ENCODE measurements around the gene PPP6R2. TPM values are rescaled to one million over a fixed set of nuclear protein-coding genes. Genes with fewer than 3 reads are reported as not detected.

Gene PPP6R2
- total and polyA plus RNA-seq, 2 of the 8 experiments (the other 6 are each of a cell fraction or from before 2014, with no cell fraction given): 25.0 to 32.2 TPM

- Histone ChIP-seq H4K20me1 (replicated peaks in 1 of 2; ENCODE audit: control insufficient read depth in 1 of 2, insufficient read depth in 2 of 2, low read length in 2 of 2) (peaks cover 20 to 23% of the 10 kb centered on the region in 2 experiments), H2BK120ac (replicated peaks; ENCODE audit: low read depth, low read length) (peak overlapping the region; percentile 78), H2BK20ac (ENCODE audit: low read length) (peak overlapping the region; percentile 61; the same call in 1 of the 2 replicates), H3K36me3 (ENCODE audit: control insufficient read depth in 2 of 4, insufficient read depth in 4 of 4, low read length in 3 of 4) (no peaks in the 10 kb centered on the region), H3K4me2 (ENCODE audit: insufficient read depth in 1 of 2, low read depth in 2 of 2, low read length in 2 of 2) (no peak overlapping the region), H3K27ac (ENCODE audit: low read depth, low read length) (no peak overlapping the region), H2AK5ac (ENCODE audit: low read depth, low read length) (peak overlapping the region; percentile 75; the same call in 1 of the 2 replicates), H3K18ac (ENCODE audit: extremely low read depth, low read length) (peak overlapping the region; percentile 13; the same call in 1 of the 2 replicates), H2AFZ (ENCODE audit: low read length) (no peak overlapping the region), H4K91ac (replicated peaks; ENCODE audit: insufficient read length, low read length) (peak overlapping the region; percentile 89), H2BK15ac (ENCODE audit: low read length) (no peak overlapping the region), H4K5ac (ENCODE audit: insufficient read length, low read depth, low read length) (no peak overlapping the region), H2BK5ac (ENCODE audit: low read depth, low read length) (peak overlapping the region; percentile 52; the same call in 1 of the 2 replicates), H3K56ac (replicated peaks; ENCODE audit: insufficient read length, low read depth, low read length) (peak overlapping the region; percentile 12), H3K9ac (replicated peaks in 1 of 4; ENCODE audit: extremely low read depth in 1 of 4, low read depth in 3 of 4, low read length in 3 of 4) (peak overlapping the region in 1 of 4 experiments; percentile 8; a peak in 1 of 7 replicates), H3K4me1 (replicated peaks in 1 of 4; ENCODE audit: control insufficient read depth in 3 of 4, insufficient read depth in 4 of 4, low read length in 3 of 4) (peaks cover 0 to 16% (median 10%) of the 10 kb centered on the region in 4 experiments; a peak in 5 of 7 replicates), H3K14ac (ENCODE audit: insufficient read length) (no peak overlapping the region), H3K4me3 (ENCODE audit: extremely low read depth in 1 of 4, insufficient read depth in 2 of 4, low read depth in 3 of 4, low read length in 4 of 4) (no peak overlapping the region), H3K4ac (replicated peaks; ENCODE audit: insufficient read length, low read depth, low read length) (no peak overlapping the region), H4K8ac (ENCODE audit: extremely low read depth, insufficient read depth, low read length) (no peak overlapping the region; the same call in none of the 2 replicates), H2BK12ac (ENCODE audit: low read depth, low read length) (peak overlapping the region; percentile 75; the same call in 1 of the 2 replicates), H3K23ac (ENCODE audit: insufficient read length) (no peak overlapping the region), H3K79me2 (ENCODE audit: control insufficient read depth in 1 of 2, insufficient read depth in 2 of 2, low read length in 2 of 2) (peaks cover 0 to 25% of the 10 kb centered on the region in 2 experiments; a peak in 3 of 4 replicates), H3K23me2 (ENCODE audit: low read depth, low read length) (peaks cover 12% of the 10 kb centered on the region; the same call in 1 of the 2 replicates), H3K9me3 (ENCODE audit: insufficient read depth in 2 of 2, low read depth in 1 of 2, low read length in 1 of 2) (no peaks in the 10 kb centered on the region), H3K79me1 (ENCODE audit: low read depth, low read length) (peaks cover 16% of the 10 kb centered on the region), H3K27me3 (replicated peaks in 1 of 4; ENCODE audit: control insufficient read depth in 3 of 4, extremely low read depth in 1 of 4, insufficient read depth in 3 of 4, low read length in 3 of 4) (peaks cover 1 to 22% (median 13%) of the 10 kb centered on the region in 4 experiments; a peak in 6 of 7 replicates)
- WGBS, 2 experiments (ENCODE audit: extremely low coverage in 1 of 2, insufficient coverage in 1 of 2, insufficient read length in 1 of 2, insufficient replicate concordance in 2 of 2, low coverage in 1 of 2, low lambda C conversion rate in 2 of 2, missing lambda C conversion rate in 1 of 2): 90% methylated on average over 7 of the region's 7 CpGs; no CpG with 5 or more reads in 1 of the 2 experiments
- ChIA-PET CTCF (ENCODE audit: partially characterized antibody) (interaction anchor here (1.7 to 2.9 kb wide), 2 partner anchors 21 to 49 kb away, joined by 4 to 16 read pairs; partner anchors contain the start of gene SCO2), POLR2A (ENCODE audit: partially characterized antibody) (interaction anchor here (1.1 to 2.0 kb wide), 2 partner anchors 8 to 196 kb away, joined by 4 to 6 read pairs; no protein-coding TSS in a partner anchor)
- DNase-seq (ENCODE audit: low read depth in 1 of 2, low spot score in 2 of 2) (no peak), FAIRE-seq (no peak)
- no peak for TF ChIP-seq SIRT6 (IDR thresholded peaks at IDR 0.05; ENCODE audit: low read length)
Observed at GRCh38 chr22:50476868-50477267, 133.7 kb downstream of the PPP6R2 start.
